OCI-LY7 (cell line): ENCODE data around the gene PGBD1. TPM values are rescaled to one million over a fixed set of nuclear protein-coding genes. Genes with fewer than 3 reads are reported as not detected.

ENCODE experiments used
- BruUV-seq: library from RNA; stranded (reverse); fragments of 400-500 nt; replicated peaks from 2 replicates; lab custom pipeline; 2021; lab: Mats Ljungman, UMichigan
- CTCF ChIA-PET: fragments of 300-600 bp; sonication (Branson Sonifier 250); formaldehyde crosslinking; loops from one replicate; lab custom pipeline; 2022; ENCODE audit warnings: antibody characterized with exemption; ENCODE audit not compliant: unreplicated experiment; lab: Charles Lee
- POLR2A ChIA-PET: fragments of 300-600 bp; sonication (Branson Sonifier 250); formaldehyde crosslinking; loops from one replicate; lab custom pipeline; 2022; ENCODE audit warnings: antibody characterized with exemption; lab: Charles Lee
- DNase-seq: peaks from one replicate; pipeline ENCODE4 v3.0.0-alpha.2; 2015; ENCODE audit warnings: low spot score
- H2AFZ ChIP-seq: fragments of 200-600 bp; sonication (generic), shearing (Covaris generic); 2 replicates; pipeline ENCODE4 v1.6.1; 2014; ENCODE audit warnings: mild to moderate bottlenecking, antibody characterized with exemption, low read length, moderate library complexity
- H3K27ac ChIP-seq: fragments of 200-600 bp; sonication (generic); 2 replicates; pipeline ENCODE4 v1.5.1; 2014; ENCODE audit warnings: mixed run types, low read depth, mild to moderate bottlenecking, moderate library complexity, low read length, inconsistent platforms; ENCODE audit not compliant: poor library complexity, severe bottlenecking
- H3K36me3 ChIP-seq: fragments of 200-600 bp; sonication (generic); 2 replicates; pipeline ENCODE4 v1.6.1; 2014; ENCODE audit warnings: mild to moderate bottlenecking, antibody characterized with exemption, low read length, moderate library complexity, mixed read lengths; ENCODE audit not compliant: insufficient read depth
- H3K4me1 ChIP-seq: fragments of 200-600 bp; sonication (generic); 2 replicates; pipeline ENCODE4 v1.5.1; 2014; ENCODE audit warnings: mild to moderate bottlenecking, low read length; ENCODE audit not compliant: insufficient read depth, poor library complexity, severe bottlenecking
- H3K4me2 ChIP-seq: fragments of 200-600 bp; sonication (generic); 2 replicates; pipeline ENCODE4 v1.6.1; 2014; ENCODE audit warnings: mild to moderate bottlenecking, low read length
- H3K4me3 ChIP-seq: fragments of 200-600 bp; sonication (generic); 2 replicates; pipeline ENCODE4 v1.5.1; 2014; ENCODE audit warnings: mild to moderate bottlenecking, low read depth, low read length; ENCODE audit not compliant: poor library complexity, severe bottlenecking
- H3K79me2 ChIP-seq: fragments of 200-600 bp; sonication (generic); 2 replicates; pipeline ENCODE4 v1.6.1; 2016; ENCODE audit warnings: low read depth, mild to moderate bottlenecking, low read length, moderate library complexity, mixed read lengths; ENCODE audit not compliant: insufficient read depth
- H3K9me2 ChIP-seq: fragments of 200-600 bp; sonication (generic); 2 replicates; pipeline ENCODE4 v1.6.1; 2016; ENCODE audit warnings: mild to moderate bottlenecking, low read length, mixed read lengths; ENCODE audit not compliant: insufficient read depth
- H3K9me3 ChIP-seq: fragments of 200-600 bp; sonication (generic); 2 replicates; pipeline ENCODE4 v1.6.1; 2014; ENCODE audit warnings: mild to moderate bottlenecking, mixed run types, low read length, mixed read lengths
- H4K20me1 ChIP-seq: fragments of 200-600 bp; sonication (generic); 2 replicates; pipeline ENCODE4 v1.6.1; 2014; ENCODE audit warnings: mild to moderate bottlenecking, antibody characterized with exemption, low read length, moderate library complexity, mixed read lengths; ENCODE audit not compliant: insufficient read depth
- CTCF ChIP-seq: fragments of 200-600 bp; sonication (generic); conservative IDR thresholded peaks from 2 replicates; pipeline ENCODE4 v1.5.1; 2014; ENCODE audit warnings: mild to moderate bottlenecking, antibody characterized with exemption, low read length, moderate library complexity, mixed read lengths
- EZH2phosphoT487 ChIP-seq: fragments of 200-600 bp; sonication (generic); IDR thresholded peaks from 2 replicates; pipeline ENCODE4 v1.6.1; 2018; ENCODE audit warnings: low read depth, borderline replicate concordance, mild to moderate bottlenecking, mixed run types, antibody characterized with exemption, low read length, moderate library complexity, mixed read lengths
- intact Hi-C: fragments of 100-400 bp; cut with micrococcal nuclease; formaldehyde crosslinking; loops from one replicate; pipeline ENCODE4 v1.10.0; 2022; ENCODE audit not compliant: unreplicated experiment
- total RNA-seq, 2 experiments: library from RNA; depleted of rRNA in 1 of 2; stranded (reverse); fragments of >200 nt in 1 of 2; shearing (Covaris generic) in 1 of 2; gene quantifications; 2 replicates each; pipeline ENCODE4 v1.2.3, GENCODE V29; 2014 to 2022

Gene PGBD1
- total RNA-seq, 2 experiments from 2014 or later = 1.6 to 3.3 TPM

GRCh38 chr6:28349344-28349891, 68.0 kb downstream of the PGBD1 start:
- CTCF ChIA-PET = no interaction called here
- POLR2A ChIA-PET = interaction anchor here (0.8 kb wide), 1 partner anchor 12 kb away, joined by 3 read pairs; no protein-coding TSS in a partner anchor
- peak overlapping the region; percentile 81 for H3K4me2 ChIP-seq
- BruUV-seq = no TSS peak
- no peak for DNase-seq
- no peak for TF ChIP-seq EZH2phosphoT487
- TF ChIP-seq CTCF = no peak
- H2AFZ ChIP-seq = peak overlapping the region; percentile 93
- peaks cover 8% of the 10 kb centered on the region for H3K4me1 ChIP-seq
- no peak overlapping the region for H3K27ac ChIP-seq
- H3K36me3 ChIP-seq = peaks cover 8% of the 10 kb centered on the region
- H3K9me2 ChIP-seq = no peaks in the 10 kb centered on the region; the same call in 1 of the 2 replicates
- peaks cover 11% of the 10 kb centered on the region for H3K9me3 ChIP-seq
- H3K79me2 ChIP-seq = peaks cover 10% of the 10 kb centered on the region; the same call in 1 of the 2 replicates
- intact Hi-C loops = loop anchor here (1.0 kb wide), 1 partner anchor 208 kb away; the partner anchor contains the start of gene ZKSCAN8
- H4K20me1 ChIP-seq = no peaks in the 10 kb centered on the region
- peak overlapping the region; percentile 79 for H3K4me3 ChIP-seq

GRCh38 chr6:28349892-28350737, 68.7 kb downstream of the PGBD1 start, which contains the start of gene ZKSCAN3:
TSS of gene ZKSCAN3 (plus strand) at chr6:28349947. CDS start at chr6:28359587, 9,640 bp downstream.
- Histone ChIP-seq H3K36me3 (peaks cover 15% of the 10 kb centered on the region), H3K27ac (peak within 1 kb of the TSS; percentile 31), H2AFZ (peak within 1 kb of the TSS; percentile 93), H3K4me1 (peaks cover 8% of the 10 kb centered on the region), H3K9me3 (peaks cover 18% of the 10 kb centered on the region), H4K20me1 (no peaks in the 10 kb centered on the region), H3K4me2 (peak within 1 kb of the TSS; percentile 81), H3K4me3 (peak within 1 kb of the TSS; percentile 79), H3K79me2 (peaks cover 10% of the 10 kb centered on the region; the same call in 1 of the 2 replicates), H3K9me2 (no peaks in the 10 kb centered on the region; the same call in 1 of the 2 replicates)
- DNase-seq = peak; percentile 85
- BruUV-seq = TSS peak; percentile 89
- intact Hi-C loops = loop anchor here (1.0 to 5.0 kb wide), 4 partner anchors 49 to 448 kb away; partner anchors contain the start of genes ZKSCAN4, ZKSCAN8 and ZSCAN12
- CTCF ChIA-PET = no interaction called here
- POLR2A ChIA-PET = interaction anchor here (0.8 to 1.6 kb wide), 2 partner anchors 12 to 102 kb away, joined by 3 read pairs; no protein-coding TSS in a partner anchor
- TF ChIP-seq EZH2phosphoT487 = no peak
- TF ChIP-seq CTCF = no peak
